CD8-positive, alpha-beta memory T cell (primary cell): ENCODE results near the gene GPAM. TPM values are rescaled to one million over a fixed set of nuclear protein-coding genes. Genes with fewer than 3 reads are reported as not detected.
"Not testable (repeated sequence)": the region's sequence is repeated elsewhere in the genome, so short reads cannot be mapped to it uniquely, and the experiment has no call there.

Experiments used
- CTCF ChIA-PET: fragments of 350-600 bp; sonication (Branson Sonifier 250); formaldehyde crosslinking; loops from one replicate; lab custom pipeline; 2021; ENCODE audit warnings: antibody characterized with exemption; lab: Charles Lee
- POLR2A ChIA-PET: fragments of 350-600 bp; sonication (Branson Sonifier 250); formaldehyde crosslinking; loops from one replicate; lab custom pipeline; 2021; ENCODE audit warnings: antibody characterized with exemption; lab: Charles Lee
- DNase-seq, 5 donors: peaks; one replicate each; pipeline versions ENCODE4 v3.0.0 to v3.0.0-alpha.2; 2020 to 2022; ENCODE audit warnings: mixed read lengths in 1 of 5
- H3K27ac ChIP-seq: one replicate; pipeline ENCODE4 v1.7.0; 2013; ENCODE audit warnings: low read depth, mild to moderate bottlenecking, low read length, moderate library complexity
- H3K27me3 ChIP-seq: 2 replicates; pipeline ENCODE4 v1.7.0; 2013; ENCODE audit warnings: low read length, mild to moderate bottlenecking; ENCODE audit not compliant: insufficient read depth, poor library complexity, severe bottlenecking
- H3K36me3 ChIP-seq: 2 replicates; pipeline ENCODE4 v1.7.0; 2013; ENCODE audit warnings: mild to moderate bottlenecking, low read length, moderate library complexity; ENCODE audit not compliant: insufficient read depth
- H3K4me1 ChIP-seq: 2 replicates; pipeline ENCODE4 v1.7.0; 2013; ENCODE audit warnings: mild to moderate bottlenecking, low read length, moderate library complexity; ENCODE audit not compliant: insufficient read depth
- H3K4me3 ChIP-seq: 2 replicates; pipeline ENCODE4 v1.7.0; 2013; ENCODE audit warnings: mild to moderate bottlenecking, low read length
- H3K9me3 ChIP-seq: 2 replicates; pipeline ENCODE4 v1.7.0; 2013; ENCODE audit warnings: mild to moderate bottlenecking, low read length
- H3K27ac Mint-ChIP-seq, 8 donors: one replicate each; pipeline ENCODE4 v1.8.0; 2020 to 2021; ENCODE audit warnings: mixed read lengths in 8 of 8, mild to moderate bottlenecking in 6 of 8, inconsistent platforms in 3 of 8, moderate library complexity in 3 of 8
- H3K27me3 Mint-ChIP-seq, 2 donors: one replicate each; pipeline ENCODE4 v1.8.0; 2020 to 2021; ENCODE audit warnings: mixed read lengths in 2 of 2, mild to moderate bottlenecking in 1 of 2, moderate library complexity in 1 of 2
- H3K36me3 Mint-ChIP-seq, 3 donors: one replicate each; pipeline ENCODE4 v1.8.0; 2020 to 2021; ENCODE audit warnings: mixed read lengths in 3 of 3, inconsistent platforms in 1 of 3, mild to moderate bottlenecking in 1 of 3
- H3K4me1 Mint-ChIP-seq, 3 donors: one replicate each; pipeline ENCODE4 v1.8.0; 2020 to 2021; ENCODE audit warnings: mixed read lengths in 3 of 3, inconsistent platforms in 1 of 3, mild to moderate bottlenecking in 1 of 3
- H3K4me3 Mint-ChIP-seq, 7 donors: one replicate each; pipeline ENCODE4 v1.8.0; 2020 to 2021; ENCODE audit warnings: mixed read lengths in 7 of 7, mild to moderate bottlenecking in 6 of 7, moderate library complexity in 4 of 7, inconsistent platforms in 2 of 7
- H3K9me3 Mint-ChIP-seq, 5 donors: one replicate each; pipeline ENCODE4 v1.8.0; 2020 to 2022; ENCODE audit warnings: mixed read lengths in 5 of 5, mild to moderate bottlenecking in 3 of 5, moderate library complexity in 2 of 5, inconsistent platforms in 1 of 5
- polyA plus RNA-seq: library from polyadenylated mRNA; unstranded; fragments of 300-500 nt; fragmentation: Illumina TruSeq; gene quantifications from one replicate; pipeline ENCODE4 v1.2.3, GENCODE V29; 2021
- total RNA-seq, 2 experiments: library from RNA; stranded (reverse); gene quantifications; one replicate each; pipeline ENCODE4 v1.2.3, GENCODE V29; 2021

GPAM gene
- total and polyA plus RNA-seq, 3 experiments from 2014 or later, result 1.7 to 17.2 (median 16.4) TPM

- H3K4me1 ChIP-seq, result no peaks in the 10 kb centered on the region
- H3K27me3 ChIP-seq, result no peaks in the 10 kb centered on the region
- Mint-ChIP-seq H3K36me3 (no peaks in the 10 kb centered on the region), H3K27ac (no peak overlapping the region), H3K9me3 (no peaks in the 10 kb centered on the region), H3K4me1 (no peaks in the 10 kb centered on the region), H3K4me3 (no peak overlapping the region), H3K27me3 (peaks cover 4 to 11% of the 10 kb centered on the region in 2 donors)
- H3K27ac ChIP-seq, result no peak overlapping the region
- no peak overlapping the region for H3K4me3 ChIP-seq
- DNase-seq, result no peak
- H3K9me3 ChIP-seq, result no peaks in the 10 kb centered on the region
- ChIA-PET CTCF (no interaction called here), POLR2A (no interaction called here)
- no peaks in the 10 kb centered on the region for H3K36me3 ChIP-seq
These were observed 60.7 kb downstream of the GPAM start for GRCh38 chr10:112122827-112123226.

GRCh38 chr10:112120491-112120890, 63.1 kb downstream of the GPAM start:
- no peaks in the 10 kb centered on the region for H3K27me3 ChIP-seq
- Mint-ChIP-seq H3K36me3 (no peaks in the 10 kb centered on the region), H3K4me3 (no peak overlapping the region), H3K27ac (no peak overlapping the region), H3K4me1 (no peaks in the 10 kb centered on the region), H3K27me3 (peaks cover 4 to 7% of the 10 kb centered on the region in 2 donors), H3K9me3 (no peaks in the 10 kb centered on the region)
- no peaks in the 10 kb centered on the region for H3K4me1 ChIP-seq
- no peaks in the 10 kb centered on the region for H3K36me3 ChIP-seq
- ChIA-PET POLR2A (no interaction called here), CTCF (interaction anchor here (1.2 kb wide), 1 partner anchor 17 kb away, joined by 4 read pairs; no protein-coding TSS in a partner anchor)
- no peak for DNase-seq
- H3K4me3 ChIP-seq, result no peak overlapping the region
- no peak overlapping the region for H3K27ac ChIP-seq
- H3K9me3 ChIP-seq, result no peaks in the 10 kb centered on the region

DNA sequence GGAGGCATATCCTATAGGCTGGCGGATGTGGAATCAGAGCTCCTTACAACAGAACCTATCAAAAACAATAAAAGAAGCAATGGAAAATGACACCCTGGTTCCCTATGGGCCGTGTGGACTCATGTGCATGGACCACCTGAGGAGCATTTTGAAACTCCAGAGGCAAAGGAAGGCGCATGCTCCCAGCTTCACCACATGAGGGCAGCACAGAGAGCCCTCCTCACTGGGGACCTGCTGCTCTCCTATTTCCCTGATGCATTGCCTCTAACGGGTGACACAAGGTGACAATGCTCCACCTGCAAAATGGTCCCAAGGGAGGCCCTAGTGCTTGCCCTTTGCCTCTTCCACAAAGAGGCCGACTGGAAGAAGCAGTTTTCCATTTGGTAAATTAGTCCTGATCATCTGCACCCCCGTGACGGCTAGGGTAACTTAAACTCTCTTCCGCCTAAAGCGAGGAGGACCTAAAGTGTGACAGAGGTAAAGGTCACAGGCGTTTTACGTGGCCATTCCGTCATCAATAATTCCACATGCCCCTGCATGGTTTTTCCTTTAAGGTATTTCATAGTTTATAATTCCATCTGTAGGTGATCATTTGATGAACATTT, 67.7 kb downstream of the GPAM start:
- H3K27me3 ChIP-seq, result no peaks in the 10 kb centered on the region
- Mint-ChIP-seq H3K27ac (no peak overlapping the region), H3K4me1 (no peaks in the 10 kb centered on the region), H3K4me3 (no peak overlapping the region), H3K36me3 (no peaks in the 10 kb centered on the region), H3K9me3 (no peaks in the 10 kb centered on the region), H3K27me3 (peaks cover 4% of the 10 kb centered on the region in 2 donors)
- peak in 1 of 5 donors; percentile 19 for DNase-seq
- no peaks in the 10 kb centered on the region for H3K4me1 ChIP-seq
- H3K27ac ChIP-seq, result no peak overlapping the region
- no peaks in the 10 kb centered on the region for H3K36me3 ChIP-seq
- POLR2A ChIA-PET, result no interaction called here
- no peaks in the 10 kb centered on the region for H3K9me3 ChIP-seq
- CTCF ChIA-PET, result interaction anchor here (0.8 to 2.5 kb wide), 3 partner anchors 10 to 22 kb away, joined by 3 to 10 read pairs (median 3); no protein-coding TSS in a partner anchor
- H3K4me3 ChIP-seq, result no peak overlapping the region

DNA sequence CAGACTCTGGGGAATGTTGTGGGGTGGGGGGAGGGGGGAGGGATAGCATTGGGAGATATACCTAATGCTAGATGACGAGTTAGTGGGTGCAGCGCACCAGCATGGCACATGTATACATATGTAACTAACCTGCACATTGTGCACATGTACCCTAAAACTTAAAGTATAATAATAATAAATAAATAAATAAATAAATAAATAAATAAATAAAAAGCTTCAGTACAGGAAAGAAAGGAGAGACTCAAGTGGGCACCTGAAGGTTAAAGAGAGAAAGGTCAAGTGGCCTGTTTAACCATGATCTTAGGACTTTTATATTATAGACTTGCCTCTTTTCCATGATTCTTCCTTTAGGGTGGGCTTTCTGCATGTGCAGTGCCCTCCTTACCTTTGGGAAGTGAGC, 73.8 kb downstream of the GPAM start:
- H3K27me3 Mint-ChIP-seq, DNase-seq, H3K36me3 ChIP-seq, CTCF ChIA-PET, H3K27me3 ChIP-seq, H3K27ac ChIP-seq, H3K4me1 ChIP-seq, H3K9me3 ChIP-seq, H3K4me3 Mint-ChIP-seq, H3K27ac Mint-ChIP-seq, H3K36me3 Mint-ChIP-seq, H3K4me3 ChIP-seq, H3K4me1 Mint-ChIP-seq, H3K9me3 Mint-ChIP-seq, POLR2A ChIA-PET: not testable (repeated sequence)

Other genes with a start within 250 kb of the GPAM start
- gene TECTB, start 99.6 kb upstream of the GPAM start, total RNA-seq, result not detected
- not detected for gene TECTB, start 99.6 kb upstream of the GPAM start, polyA plus RNA-seq
- gene ACSL5, start 190.4 kb upstream of the GPAM start, total RNA-seq, result 10 to 100 TPM; 53.3 to 53.7 TPM
- 85.5 TPM for gene ACSL5, start 190.4 kb upstream of the GPAM start, polyA plus RNA-seq